ENCODE data around the gene ABCC3. TPM values are rescaled to one million over a fixed set of nuclear protein-coding genes. Genes with fewer than 3 reads are reported as not detected.

ABCC3 gene, protein sequence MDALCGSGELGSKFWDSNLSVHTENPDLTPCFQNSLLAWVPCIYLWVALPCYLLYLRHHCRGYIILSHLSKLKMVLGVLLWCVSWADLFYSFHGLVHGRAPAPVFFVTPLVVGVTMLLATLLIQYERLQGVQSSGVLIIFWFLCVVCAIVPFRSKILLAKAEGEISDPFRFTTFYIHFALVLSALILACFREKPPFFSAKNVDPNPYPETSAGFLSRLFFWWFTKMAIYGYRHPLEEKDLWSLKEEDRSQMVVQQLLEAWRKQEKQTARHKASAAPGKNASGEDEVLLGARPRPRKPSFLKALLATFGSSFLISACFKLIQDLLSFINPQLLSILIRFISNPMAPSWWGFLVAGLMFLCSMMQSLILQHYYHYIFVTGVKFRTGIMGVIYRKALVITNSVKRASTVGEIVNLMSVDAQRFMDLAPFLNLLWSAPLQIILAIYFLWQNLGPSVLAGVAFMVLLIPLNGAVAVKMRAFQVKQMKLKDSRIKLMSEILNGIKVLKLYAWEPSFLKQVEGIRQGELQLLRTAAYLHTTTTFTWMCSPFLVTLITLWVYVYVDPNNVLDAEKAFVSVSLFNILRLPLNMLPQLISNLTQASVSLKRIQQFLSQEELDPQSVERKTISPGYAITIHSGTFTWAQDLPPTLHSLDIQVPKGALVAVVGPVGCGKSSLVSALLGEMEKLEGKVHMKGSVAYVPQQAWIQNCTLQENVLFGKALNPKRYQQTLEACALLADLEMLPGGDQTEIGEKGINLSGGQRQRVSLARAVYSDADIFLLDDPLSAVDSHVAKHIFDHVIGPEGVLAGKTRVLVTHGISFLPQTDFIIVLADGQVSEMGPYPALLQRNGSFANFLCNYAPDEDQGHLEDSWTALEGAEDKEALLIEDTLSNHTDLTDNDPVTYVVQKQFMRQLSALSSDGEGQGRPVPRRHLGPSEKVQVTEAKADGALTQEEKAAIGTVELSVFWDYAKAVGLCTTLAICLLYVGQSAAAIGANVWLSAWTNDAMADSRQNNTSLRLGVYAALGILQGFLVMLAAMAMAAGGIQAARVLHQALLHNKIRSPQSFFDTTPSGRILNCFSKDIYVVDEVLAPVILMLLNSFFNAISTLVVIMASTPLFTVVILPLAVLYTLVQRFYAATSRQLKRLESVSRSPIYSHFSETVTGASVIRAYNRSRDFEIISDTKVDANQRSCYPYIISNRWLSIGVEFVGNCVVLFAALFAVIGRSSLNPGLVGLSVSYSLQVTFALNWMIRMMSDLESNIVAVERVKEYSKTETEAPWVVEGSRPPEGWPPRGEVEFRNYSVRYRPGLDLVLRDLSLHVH (N-terminal part only)
- total RNA-seq = 0.16 TPM

DNA sequence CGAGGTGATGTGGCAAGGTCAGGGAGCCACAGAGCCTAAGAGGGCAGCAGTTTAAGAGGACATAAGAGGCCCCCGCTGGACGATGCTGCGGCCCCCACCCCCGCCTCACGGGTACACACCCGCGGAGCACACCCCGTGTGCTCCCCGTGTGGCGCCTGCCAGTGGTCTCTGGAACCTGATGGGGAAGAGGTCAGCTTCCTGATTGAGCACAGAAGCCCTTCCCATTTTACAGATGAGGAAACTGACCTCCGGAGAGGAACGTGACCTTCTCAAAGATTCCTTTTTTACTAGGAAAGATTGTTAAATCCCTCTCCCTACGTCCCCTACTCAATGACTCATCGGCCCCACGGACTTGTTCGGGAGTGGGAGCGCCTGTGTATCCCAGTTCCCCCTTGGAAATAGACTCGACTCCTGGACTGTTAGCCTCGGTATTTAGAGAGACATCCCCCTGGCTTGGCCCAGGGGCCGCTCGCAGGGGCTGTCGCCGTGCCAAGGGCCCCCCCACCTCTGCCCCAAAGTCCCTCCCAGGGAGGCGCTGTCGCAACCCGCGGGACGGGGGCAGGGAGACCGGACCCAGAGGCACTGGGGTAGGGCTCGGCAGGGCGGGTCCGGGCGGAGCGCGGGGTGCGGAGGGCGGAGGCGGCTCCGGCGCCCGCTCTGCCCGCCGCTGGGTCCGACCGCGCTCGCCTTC lies at the start of gene ABCC3:
ABCC3 (plus strand) TSS at position 658 of the 691 bp plus-strand sequence. CDS start 56 bp downstream, outside the sequence.
- no peak for DNase-seq

DNA sequence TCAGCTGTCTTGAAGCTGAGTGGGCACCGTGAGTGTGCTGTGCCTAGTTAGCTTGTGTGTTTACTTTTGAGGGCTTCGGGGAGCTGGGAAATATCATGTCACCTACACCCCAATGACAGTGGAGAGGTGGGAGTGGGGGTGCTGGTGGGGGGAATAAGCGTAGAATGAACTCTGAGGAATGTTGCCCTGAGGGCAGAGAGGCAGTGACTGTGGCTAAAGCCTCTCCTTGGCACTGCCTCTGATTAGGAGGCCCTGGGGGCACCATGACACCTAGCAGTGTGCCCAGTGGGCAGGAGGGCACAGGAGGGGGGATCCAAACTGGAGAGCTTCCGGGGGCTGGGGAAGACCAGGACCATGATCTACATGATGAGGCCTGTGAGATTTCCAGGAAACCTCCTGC lies 49.3 kb upstream of the ABCC3 start:
- DNase-seq = no peak

DNA sequence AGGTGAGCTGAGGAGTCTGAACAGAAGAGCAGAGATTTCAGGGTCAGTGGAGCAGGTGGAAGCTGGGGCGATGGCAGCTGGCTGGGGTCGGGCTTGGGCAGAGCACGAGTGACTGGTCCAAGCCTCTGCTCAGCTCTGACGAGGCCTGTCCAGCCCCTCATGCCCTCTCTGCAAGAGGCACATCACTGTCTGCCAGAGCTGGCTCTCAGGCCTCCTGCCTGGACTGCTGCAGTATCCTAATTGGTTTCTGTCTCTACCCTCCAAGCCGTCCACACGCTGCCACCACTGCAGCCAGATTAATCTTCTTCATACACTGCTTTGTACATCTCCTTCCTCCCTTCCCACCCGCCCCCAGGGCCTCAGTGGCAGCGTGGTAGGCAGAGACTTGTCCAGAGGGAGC lies 48.8 kb upstream of the ABCC3 start:
- DNase-seq = no peak

GRCh38 chr17:50586421-50587247 lies 48.0 kb upstream of the ABCC3 start:
- no peak for DNase-seq

GRCh38 chr17:50587571-50587970 lies 47.1 kb upstream of the ABCC3 start:
- no peak for DNase-seq

DNA sequence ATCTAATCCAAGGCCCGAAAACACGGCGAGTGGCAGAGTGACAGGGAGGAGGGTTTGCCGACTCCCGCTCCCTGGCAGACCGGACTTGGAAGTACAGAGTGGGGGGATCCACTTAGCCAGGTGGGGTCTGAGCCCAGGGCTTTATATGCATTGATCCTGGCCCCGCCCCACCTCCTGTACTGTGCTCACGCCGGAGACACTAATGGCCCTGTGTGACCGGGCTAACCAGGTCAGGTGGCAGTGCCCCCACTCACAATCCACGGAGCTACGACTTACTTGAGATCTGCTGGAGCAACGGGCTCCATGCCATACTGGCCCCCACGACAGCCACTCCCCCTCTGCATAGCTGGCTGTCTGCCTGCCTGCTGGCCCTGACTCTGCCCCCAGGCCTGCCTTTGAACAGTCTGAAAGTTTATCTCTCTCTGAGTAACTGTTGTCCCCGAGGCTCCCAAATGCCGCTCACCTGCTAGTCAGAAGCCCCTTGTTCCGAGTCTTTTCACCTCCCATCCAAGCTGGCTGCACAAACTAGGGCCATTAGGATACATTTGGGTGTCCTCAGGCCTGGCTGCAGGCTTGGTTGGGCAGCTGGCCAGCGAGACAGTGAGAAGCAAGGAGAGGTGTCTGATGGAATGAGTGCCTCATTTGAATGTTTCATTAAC lies 46.2 kb upstream of the ABCC3 start:
- no peak for DNase-seq

DNA sequence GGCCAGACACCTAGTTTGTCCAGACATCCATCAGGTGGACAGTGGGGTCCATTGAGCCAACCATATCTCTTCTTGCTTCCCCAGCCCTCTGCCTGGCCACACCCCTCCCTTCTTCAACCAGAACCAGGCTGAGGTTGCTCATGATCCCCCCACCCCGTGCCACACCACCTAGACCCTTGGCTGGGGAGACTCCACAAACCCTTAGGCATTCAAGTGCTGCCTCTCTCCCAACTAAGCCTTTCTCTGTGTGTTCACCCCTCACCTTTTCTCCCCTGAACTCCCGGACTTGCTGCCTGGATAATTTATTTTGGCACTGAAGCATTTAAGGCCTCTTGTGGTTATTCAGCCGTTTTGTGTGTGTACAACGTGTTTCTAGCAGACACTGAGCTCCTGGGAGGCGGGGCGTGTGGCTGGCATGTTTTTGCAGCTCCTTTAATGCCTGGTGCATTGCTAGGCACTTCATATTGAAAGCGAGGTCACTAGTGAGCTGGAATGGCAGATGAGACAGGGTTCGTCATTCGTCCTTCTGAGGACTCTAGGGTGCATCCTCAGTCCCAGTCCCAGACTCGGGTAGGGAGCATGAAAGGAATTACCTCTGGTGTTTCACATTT lies 45.5 kb upstream of the ABCC3 start:
- no peak for DNase-seq

GRCh38 chr17:50590946-50591737 lies 43.5 kb upstream of the ABCC3 start:
- DNase-seq = no peak

GRCh38 chr17:50593321-50593720 lies 41.4 kb upstream of the ABCC3 start:
- DNase-seq = no peak

GRCh38 chr17:50594128-50594823 lies 40.4 kb upstream of the ABCC3 start:
- DNase-seq = no peak

DNA sequence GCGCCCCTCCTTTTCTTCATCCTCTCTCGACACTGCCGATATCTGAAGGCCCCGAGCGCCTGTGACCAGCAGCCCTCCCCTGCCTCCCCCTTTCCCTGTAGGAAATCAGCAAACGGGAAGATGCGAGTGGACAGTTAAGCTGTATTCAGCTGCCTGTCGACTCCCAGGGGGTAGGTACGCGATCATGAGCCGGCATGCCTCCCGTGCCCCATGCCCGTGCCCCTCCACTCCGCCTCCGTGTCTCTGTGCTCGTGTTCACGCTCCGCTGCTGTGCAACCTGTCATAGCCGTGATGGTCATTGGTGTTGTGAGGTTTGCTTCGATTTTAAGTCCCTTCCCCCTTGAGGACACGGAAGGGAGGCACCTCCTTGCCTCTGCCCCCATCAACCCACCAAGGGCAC lies 39.8 kb upstream of the ABCC3 start:
- DNase-seq = no peak

DNA sequence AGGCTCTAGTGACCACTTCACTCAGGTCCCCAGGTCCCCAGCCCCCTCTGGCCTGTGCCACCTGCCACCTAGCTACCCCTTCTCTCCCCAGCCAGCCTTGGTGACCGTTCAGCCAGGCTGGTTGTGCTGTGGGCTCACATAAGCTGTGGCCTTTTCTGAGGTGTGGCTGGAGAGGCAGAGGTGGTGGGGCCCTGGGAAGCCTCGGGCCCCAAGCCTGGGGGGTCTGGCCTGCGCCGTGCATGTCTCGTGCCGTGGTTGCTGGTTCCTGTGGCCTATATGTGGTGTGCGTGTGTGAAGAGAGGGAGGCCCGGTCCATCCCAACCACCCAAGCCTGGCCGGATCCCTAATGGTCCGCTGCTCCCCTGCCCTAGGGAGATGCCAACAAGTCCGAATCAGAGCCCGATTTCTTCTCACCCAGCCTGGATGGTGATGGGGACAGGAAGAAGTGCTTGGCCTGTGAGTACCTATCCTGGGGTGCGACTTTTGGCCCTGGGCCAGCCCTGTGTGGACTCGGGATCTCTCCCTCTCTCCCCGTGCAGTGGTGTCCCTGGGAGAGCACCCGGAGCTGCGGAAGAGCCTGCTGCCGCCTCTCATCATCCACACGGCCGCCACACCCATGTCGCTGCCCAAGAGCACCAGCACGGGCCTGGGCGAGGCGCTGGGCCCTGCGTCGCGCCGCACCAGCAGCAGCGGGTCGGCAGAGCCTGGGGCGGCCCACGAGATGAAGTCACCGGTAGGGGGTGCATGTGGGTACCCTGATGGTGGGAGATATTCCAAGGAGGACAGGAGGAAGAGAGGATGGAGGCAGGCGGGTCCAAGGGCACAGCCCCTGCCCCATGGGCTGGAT lies 38.3 kb upstream of the ABCC3 start:
- no peak for DNase-seq

- DNase-seq = no peak
Observed at GRCh38 chr17:50598487-50598886, 36.2 kb upstream of the ABCC3 start.

- DNase-seq = no peak
Observed at GRCh38 chr17:50599606-50600005, 35.1 kb upstream of the ABCC3 start.

DNA sequence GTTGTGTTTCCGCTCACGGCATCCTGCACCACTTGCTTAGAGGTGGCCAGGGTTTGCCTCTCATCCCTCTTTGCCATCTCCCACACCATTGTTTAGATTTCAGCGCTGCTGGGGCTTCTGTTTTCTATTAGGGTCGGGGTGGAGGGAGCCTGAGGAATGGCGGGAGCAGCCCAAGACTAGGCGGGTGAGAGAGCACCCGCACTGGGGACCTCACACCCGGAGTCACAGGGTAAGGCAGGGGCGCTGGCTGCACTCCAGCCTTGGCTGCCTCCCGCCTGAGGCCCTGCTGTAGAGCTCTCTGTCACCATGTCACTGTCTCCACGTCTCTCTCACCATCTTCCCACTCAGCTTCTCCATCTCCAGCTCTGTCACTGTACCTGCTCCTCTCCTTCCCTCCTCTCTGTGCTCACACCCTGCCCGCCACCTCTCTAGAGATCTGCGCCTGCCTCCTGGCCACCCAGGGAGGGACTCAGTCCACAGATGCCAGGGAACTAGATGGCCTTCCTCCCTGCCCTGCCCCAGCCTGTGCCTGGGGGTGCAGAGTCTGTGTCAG lies 32.8 kb upstream of the ABCC3 start:
- DNase-seq = no peak

DNA sequence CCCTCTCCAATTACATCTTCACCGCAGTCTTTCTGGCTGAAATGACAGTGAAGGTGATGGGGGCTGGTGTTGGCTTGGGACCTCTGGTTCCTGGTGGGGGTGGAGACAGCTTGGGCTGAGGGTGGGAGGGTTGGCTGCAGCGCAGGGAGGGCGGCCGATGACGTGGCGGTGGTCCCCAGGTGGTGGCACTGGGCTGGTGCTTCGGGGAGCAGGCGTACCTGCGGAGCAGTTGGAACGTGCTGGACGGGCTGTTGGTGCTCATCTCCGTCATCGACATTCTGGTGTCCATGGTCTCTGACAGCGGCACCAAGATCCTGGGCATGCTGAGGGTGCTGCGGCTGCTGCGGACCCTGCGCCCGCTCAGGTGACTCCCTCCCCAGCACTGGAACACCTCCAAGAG lies 31.8 kb upstream of the ABCC3 start:
- no peak for DNase-seq

DNA sequence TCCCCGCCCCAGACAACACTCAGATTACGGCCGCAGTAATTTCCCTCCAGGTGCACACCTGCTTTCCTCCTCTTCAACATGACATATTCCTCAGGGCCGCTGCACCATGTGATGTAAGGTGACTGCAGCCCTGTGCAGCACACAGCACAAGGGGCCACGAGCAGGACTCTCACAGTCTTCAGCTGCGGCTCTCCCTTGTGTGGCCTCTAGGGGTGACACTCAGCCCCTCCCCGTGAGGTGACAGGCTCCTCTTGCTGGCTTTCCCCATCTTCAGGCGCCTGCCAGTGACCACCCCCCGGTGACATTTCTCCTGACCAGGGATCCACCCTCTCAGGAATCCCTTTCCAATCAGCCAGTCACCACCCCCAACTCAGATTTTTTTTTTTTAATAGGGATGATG lies 31.3 kb upstream of the ABCC3 start:
- DNase-seq = no peak

All from occipital lobe (tissue), 2 donors.